Activated CD4-positive, alpha-beta T cell treated with anti-CD3 and anti-CD28 coated beads for 4 hours (primary cell): ENCODE data around the gene ACTL7B.
"Not testable (repeated sequence)": the region's sequence is repeated elsewhere in the genome, so short reads cannot be mapped to it uniquely, and the experiment has no call there.

ENCODE experiments used
- DNase-seq, 2 donors: peaks; one replicate each; pipeline ENCODE4 v3.0.0-alpha.2; 2020

The ACTL7B gene

GRCh38 chr9:108839561-108839960, 16.2 kb downstream of the ACTL7B start:
- not testable (repeated sequence) for DNase-seq

- no peak for DNase-seq
Measured at GRCh38 chr9:108838017-108838416, 17.8 kb downstream of the ACTL7B start.

GRCh38 chr9:108837530-108837929, 18.3 kb downstream of the ACTL7B start:
- no peak for DNase-seq

GRCh38 chr9:108836781-108837180, 19.0 kb downstream of the ACTL7B start:
- DNase-seq, result no peak

DNA sequence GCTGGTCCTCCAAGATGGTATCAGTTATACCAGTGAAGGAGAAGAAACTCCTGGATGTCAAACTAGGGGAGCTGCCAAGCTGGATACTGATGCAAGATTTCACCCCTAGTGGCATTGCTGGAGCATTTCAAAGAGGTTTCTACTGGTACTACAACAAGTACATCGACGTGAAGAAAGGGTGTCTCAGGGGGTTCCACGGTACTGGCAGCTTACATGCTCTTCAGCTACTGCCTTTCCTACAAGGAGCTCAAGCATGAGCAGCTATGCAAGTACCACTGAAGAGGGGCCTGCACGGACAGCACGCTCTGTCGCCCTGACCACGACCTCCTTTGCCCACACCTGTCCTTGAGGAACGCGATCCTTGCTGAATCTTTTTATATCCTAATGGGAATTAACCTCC, 19.5 kb downstream of the ACTL7B start:
- no peak for DNase-seq

DNA sequence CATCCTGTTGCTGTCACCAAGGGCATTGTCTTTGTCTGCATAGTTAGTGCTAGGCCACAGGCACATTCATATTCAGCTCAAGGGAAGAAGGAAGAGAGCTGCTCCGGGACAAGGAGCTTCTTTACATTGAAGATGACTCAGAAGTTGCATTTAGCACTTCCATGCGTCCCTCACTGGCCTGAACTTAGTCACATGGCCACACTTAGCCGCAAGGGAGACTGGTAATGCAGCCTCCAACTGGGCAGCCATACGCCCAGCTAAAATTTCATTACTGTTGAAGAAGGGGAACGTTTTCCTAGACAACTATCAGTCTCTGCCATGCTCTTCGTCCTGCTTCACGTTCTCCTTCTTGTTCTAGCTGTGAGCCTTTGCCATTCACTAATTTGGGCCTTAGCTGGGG, 20.0 kb downstream of the ACTL7B start:
- DNase-seq, result no peak

GRCh38 chr9:108834959-108835665, 20.7 kb downstream of the ACTL7B start:
- DNase-seq, result no peak

DNA sequence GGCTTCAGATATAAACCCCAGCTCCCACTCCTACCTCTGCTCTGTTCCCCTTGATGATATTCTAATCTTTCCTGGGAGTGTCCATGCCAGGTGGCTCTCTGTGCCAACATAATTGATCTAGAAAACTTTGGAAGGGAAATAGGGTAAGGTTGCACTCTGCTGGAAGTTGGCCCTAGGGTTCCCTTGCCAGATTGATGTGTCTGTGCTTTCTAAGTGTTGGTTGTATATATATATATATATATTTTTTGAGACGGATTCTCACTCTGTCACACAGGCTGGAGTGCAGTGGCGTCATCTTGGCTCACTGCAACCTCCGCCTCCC, 23.6 kb downstream of the ACTL7B start:
- no peak for DNase-seq

GRCh38 chr9:108831496-108832178, 24.1 kb downstream of the ACTL7B start:
- DNase-seq, result no peak

DNA sequence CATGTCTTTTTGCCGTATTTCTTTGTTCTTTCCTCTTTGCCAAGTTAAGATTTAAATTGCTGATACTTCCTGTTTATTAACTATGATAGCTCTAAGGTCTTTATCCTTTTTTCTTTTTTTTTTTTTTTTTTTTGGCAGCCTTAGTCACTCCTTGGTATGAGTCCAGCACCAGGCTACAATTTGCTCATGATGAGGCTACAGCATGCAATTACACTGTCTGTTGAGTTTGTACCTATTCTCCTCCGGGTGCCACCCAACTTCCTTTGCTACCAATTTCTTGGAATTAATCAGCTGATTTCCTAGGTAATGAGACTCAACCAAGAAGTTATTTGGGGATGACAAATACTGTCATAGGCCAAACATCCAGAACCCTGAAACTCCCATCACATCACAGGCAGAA, 25.5 kb downstream of the ACTL7B start:
- no peak for DNase-seq

GRCh38 chr9:108823829-108824228, 32.0 kb downstream of the ACTL7B start:
- DNase-seq, result no peak

- no peak for DNase-seq
Measured at GRCh38 chr9:108816037-108816436, 39.7 kb downstream of the ACTL7B start.

DNA sequence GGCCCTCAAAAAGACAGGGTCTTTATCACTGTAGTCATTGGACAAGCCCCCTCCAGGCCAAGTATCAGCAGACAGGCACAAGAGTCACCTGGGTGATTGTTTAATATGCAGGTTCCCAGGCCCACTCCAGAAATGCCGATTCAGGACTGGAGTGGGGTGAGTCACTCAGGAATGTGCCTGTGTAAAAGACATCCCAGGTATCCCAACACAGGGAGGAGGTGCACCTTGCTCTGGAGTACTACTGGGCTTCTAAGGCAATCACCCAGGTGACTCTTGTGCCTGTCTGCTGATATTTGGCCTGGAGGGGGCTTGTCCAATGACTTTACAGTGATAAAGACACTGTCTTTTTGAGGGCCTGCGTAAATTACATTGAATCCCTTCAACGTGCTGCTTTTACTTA, 40.6 kb downstream of the ACTL7B start:
- DNase-seq, result no peak

GRCh38 chr9:108813951-108814601, 41.7 kb downstream of the ACTL7B start:
- DNase-seq, result no peak

GRCh38 chr9:108812396-108813025, 43.3 kb downstream of the ACTL7B start:
- no peak for DNase-seq

- DNase-seq, result no peak
Measured at GRCh38 chr9:108811944-108812343, 43.8 kb downstream of the ACTL7B start.

- DNase-seq, result no peak
Measured at GRCh38 chr9:108809269-108809668, 46.5 kb downstream of the ACTL7B start.
